ENCODE data around the gene SHMT2. TPM values are rescaled to one million over a fixed set of nuclear protein-coding genes. Genes with fewer than 3 reads are reported as not detected.
"Not testable (repeated sequence)": the region's sequence is repeated elsewhere in the genome, so short reads cannot be mapped to it uniquely, and the experiment has no call there.

Gene SHMT2
- total RNA-seq, 2 donors from 2014 or later: 49.6 to 51.4 TPM

GRCh38 chr12:57270966-57271470 lies 41.5 kb downstream of the SHMT2 start:
- DNase-seq (ENCODE audit: low spot score): no peak

GRCh38 chr12:57272337-57273151 lies 43.0 kb downstream of the SHMT2 start:
- TF ChIP-seq POLR2A (IDR thresholded peaks at IDR 0.05) (no peak), POLR2AphosphoS5 (IDR thresholded peaks at IDR 0.05) (no peak)
- TF ChIP-seq, protein P1, sequence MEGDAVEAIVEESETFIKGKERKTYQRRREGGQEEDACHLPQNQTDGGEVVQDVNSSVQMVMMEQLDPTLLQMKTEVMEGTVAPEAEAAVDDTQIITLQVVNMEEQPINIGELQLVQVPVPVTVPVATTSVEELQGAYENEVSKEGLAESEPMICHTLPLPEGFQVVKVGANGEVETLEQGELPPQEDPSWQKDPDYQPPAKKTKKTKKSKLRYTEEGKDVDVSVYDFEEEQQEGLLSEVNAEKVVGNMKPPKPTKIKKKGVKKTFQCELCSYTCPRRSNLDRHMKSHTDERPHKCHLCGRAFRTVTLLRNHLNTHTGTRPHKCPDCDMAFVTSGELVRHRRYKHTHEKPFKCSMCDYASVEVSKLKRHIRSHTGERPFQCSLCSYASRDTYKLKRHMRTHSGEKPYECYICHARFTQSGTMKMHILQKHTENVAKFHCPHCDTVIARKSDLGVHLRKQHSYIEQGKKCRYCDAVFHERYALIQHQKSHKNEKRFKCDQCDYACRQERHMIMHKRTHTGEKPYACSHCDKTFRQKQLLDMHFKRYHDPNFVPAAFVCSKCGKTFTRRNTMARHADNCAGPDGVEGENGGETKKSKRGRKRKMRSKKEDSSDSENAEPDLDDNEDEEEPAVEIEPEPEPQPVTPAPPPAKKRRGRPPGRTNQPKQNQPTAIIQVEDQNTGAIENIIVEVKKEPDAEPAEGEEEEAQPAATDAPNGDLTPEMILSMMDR (IDR thresholded peaks at IDR 0.05): no peak
- H3K27ac ChIP-seq: no peak overlapping the region
- H3K4me3 ChIP-seq: no peak overlapping the region
- 68% methylated on average over 7 of the region's 7 CpGs for WGBS
- intact Hi-C loops (cut with DNase I): no loop called here
- H3K36me3 ChIP-seq: peaks cover 3 to 8% of the 10 kb centered on the region in 2 donors
- no peaks in the 10 kb centered on the region for H3K27me3 ChIP-seq (replicated peaks; ENCODE audit: insufficient read depth)
- H3K9me3 ChIP-seq: no peaks in the 10 kb centered on the region
- peaks cover 2% of the 10 kb centered on the region for H3K4me1 ChIP-seq (replicated peaks)
- no peak for DNase-seq (ENCODE audit: low spot score)

More at GRCh38 chr12:57270966-57271470, 41.5 kb downstream of the SHMT2 start:
- Histone ChIP-seq H3K4me1 (replicated peaks) (no peaks in the 10 kb centered on the region), H3K4me3 (no peak overlapping the region), H3K27ac (no peak overlapping the region), H3K36me3 (peaks cover 3 to 8% of the 10 kb centered on the region in 2 donors), H3K9me3 (no peaks in the 10 kb centered on the region), H3K27me3 (replicated peaks; ENCODE audit: insufficient read depth) (no peaks in the 10 kb centered on the region)
- TF ChIP-seq, protein P1 (IDR thresholded peaks at IDR 0.05): no peak
- TF ChIP-seq POLR2AphosphoS5 (IDR thresholded peaks at IDR 0.05): no peak
- TF ChIP-seq POLR2A (IDR thresholded peaks at IDR 0.05): no peak
- intact Hi-C loops (cut with DNase I): no loop called here
- 100% methylated on average over 1 of the region's 1 CpG for WGBS

- no peaks in the 10 kb centered on the region for H3K9me3 ChIP-seq
- H3K27ac ChIP-seq: no peak overlapping the region
- peaks cover 3 to 8% of the 10 kb centered on the region in 2 donors for H3K36me3 ChIP-seq
- H3K27me3 ChIP-seq (replicated peaks; ENCODE audit: insufficient read depth): no peaks in the 10 kb centered on the region
- DNase-seq (ENCODE audit: low spot score): no peak
- no peak overlapping the region for H3K4me3 ChIP-seq
- H3K4me1 ChIP-seq (replicated peaks): peaks cover 3% of the 10 kb centered on the region
- intact Hi-C loops (cut with DNase I): no loop called here
- no peak for TF ChIP-seq POLR2A (IDR thresholded peaks at IDR 0.05)
- TF ChIP-seq, protein P1 (IDR thresholded peaks at IDR 0.05): no peak
- TF ChIP-seq POLR2AphosphoS5 (IDR thresholded peaks at IDR 0.05): no peak
Observed at GRCh38 chr12:57273516-57273915, 44.0 kb downstream of the SHMT2 start.

- not testable (repeated sequence) for H3K27me3 ChIP-seq (replicated peaks; ENCODE audit: insufficient read depth); H3K36me3 ChIP-seq
Observed at GRCh38 chr12:57276233-57276632, 46.7 kb downstream of the SHMT2 start.

GRCh38 chr12:57276935-57277563 lies 47.5 kb downstream of the SHMT2 start:
- H3K27me3 ChIP-seq (replicated peaks; ENCODE audit: insufficient read depth): no peaks in the 10 kb centered on the region
- TF ChIP-seq, protein P1 (IDR thresholded peaks at IDR 0.05): peak in 3 of 4 experiments; percentile 42 to 54 (median 49)
- TF ChIP-seq POLR2AphosphoS5 (IDR thresholded peaks at IDR 0.05) (peak; percentile 69), POLR2A (IDR thresholded peaks at IDR 0.05) (no peak)
- H3K36me3 ChIP-seq: peaks cover 0 to 2% of the 10 kb centered on the region in 2 donors
- H3K9me3 ChIP-seq: no peaks in the 10 kb centered on the region
- peak overlapping the region; percentile 71 to 82 for H3K27ac ChIP-seq
- DNase-seq (ENCODE audit: low spot score): peak; percentile 50
- 34% methylated on average over 4 of the region's 4 CpGs for WGBS
- intact Hi-C loops (cut with DNase I): no loop called here
- H3K4me3 ChIP-seq: no peak overlapping the region
- H3K4me1 ChIP-seq (replicated peaks): peaks cover 12% of the 10 kb centered on the region

More at GRCh38 chr12:57276233-57276632, 46.7 kb downstream of the SHMT2 start:
- H3K4me1 ChIP-seq (replicated peaks): peaks cover 12% of the 10 kb centered on the region
- DNase-seq (ENCODE audit: low spot score); H3K4me3 ChIP-seq; intact Hi-C loops (cut with DNase I); H3K9me3 ChIP-seq: not testable (repeated sequence)
- 93% methylated on average over 6 of the region's 6 CpGs for WGBS
- peak overlapping the region; percentile 35 to 82 for H3K27ac ChIP-seq

All from prostate gland (tissue), 2 donors.